Keratinocyte (primary cell): ENCODE measurements around the gene ADAM22. TPM values are rescaled to one million over a fixed set of nuclear protein-coding genes. Genes with fewer than 3 reads are reported as not detected.

Experiments
- DNase-seq: peaks from one replicate; pipeline ENCODE4 v3.0.0-alpha.2; 2011; ENCODE audit warnings: low read depth, missing footprints, low spot score
- FAIRE-seq: peaks from 2 replicates; lab custom pipeline; 2011; peaks lifted over from hg19 to GRCh38; lab: Jason Lieb, UNC
- H2AFZ ChIP-seq: 2 replicates; pipeline ENCODE4 v1.6.0; 2012; ENCODE audit warnings: low read length, control low read depth, inconsistent platforms; ENCODE audit not compliant: control insufficient read depth
- H3K27ac ChIP-seq: 2 replicates; pipeline ENCODE4 v1.5.1; 2011; ENCODE audit warnings: low read length; ENCODE audit not compliant: control insufficient read depth, insufficient read depth
- H3K27me3 ChIP-seq: 3 replicates; pipeline ENCODE4 v1.6.0; 2011; ENCODE audit warnings: low read length; ENCODE audit not compliant: control insufficient read depth, insufficient read depth; ENCODE audit errors: extremely low read depth
- H3K36me3 ChIP-seq, 2 experiments: 2 replicates in 1 of 2; 3 replicates in 1 of 2; pipeline ENCODE4 v1.5.1; 2011; ENCODE audit warnings: low read length in 2 of 2, mild to moderate bottlenecking in 1 of 2; ENCODE audit not compliant: control insufficient read depth in 2 of 2, insufficient read depth in 2 of 2; ENCODE audit errors: extremely low read depth in 1 of 2
- H3K4me1 ChIP-seq: 3 replicates; pipeline ENCODE4 v1.5.1; 2011; ENCODE audit warnings: low read length; ENCODE audit not compliant: control insufficient read depth, insufficient read depth; ENCODE audit errors: extremely low read depth
- H3K4me2 ChIP-seq: 3 replicates; pipeline ENCODE4 v1.6.0; 2011; ENCODE audit warnings: low read depth, low read length; ENCODE audit not compliant: control insufficient read depth, insufficient read depth; ENCODE audit errors: extremely low read depth
- H3K4me3 ChIP-seq, 3 experiments: fragments of 200-600 bp in 1 of 3; sonication (generic) in 1 of 3; 2 replicates in 2 of 3; 3 replicates in 1 of 3; pipeline ENCODE4 v1.5.1; 2011 to 2016; ENCODE audit warnings: low read length in 3 of 3, mild to moderate bottlenecking in 3 of 3, control low read depth in 2 of 3, inconsistent platforms in 1 of 3, low read depth in 1 of 3, mixed read lengths in 1 of 3, mixed run types in 1 of 3, moderate library complexity in 1 of 3; ENCODE audit not compliant: control insufficient read depth in 2 of 3, insufficient read depth in 2 of 3; ENCODE audit errors: extremely low read depth in 1 of 3
- H3K79me2 ChIP-seq: 2 replicates; pipeline ENCODE4 v1.6.0; 2012; ENCODE audit warnings: low read length; ENCODE audit not compliant: control insufficient read depth, insufficient read depth
- H3K9ac ChIP-seq: 3 replicates; pipeline ENCODE4 v1.6.0; 2011; ENCODE audit warnings: low read length; ENCODE audit not compliant: control insufficient read depth, insufficient read depth; ENCODE audit errors: extremely low read depth
- H3K9me1 ChIP-seq: 3 replicates; pipeline ENCODE4 v1.6.0; 2011; ENCODE audit warnings: low read length; ENCODE audit not compliant: control insufficient read depth, insufficient read depth; ENCODE audit errors: extremely low read depth
- H3K9me3 ChIP-seq: 2 replicates; pipeline ENCODE4 v1.5.1; 2012; ENCODE audit warnings: low read depth, low read length; ENCODE audit not compliant: control insufficient read depth
- H4K20me1 ChIP-seq: 3 replicates; pipeline ENCODE4 v1.6.0; 2011; ENCODE audit warnings: low read length; ENCODE audit not compliant: control insufficient read depth, insufficient read depth; ENCODE audit errors: extremely low read depth
- EZH2 ChIP-seq: IDR thresholded peaks from one replicate; pipeline ENCODE4 v1.6.1; 2012; ENCODE audit warnings: inconsistent platforms, mild to moderate bottlenecking, low read length, moderate library complexity
- dilution Hi-C: fragments of 300-500 bp; cut with MboI; formaldehyde crosslinking; loops from one replicate; pipeline ENCODE4 v1.7.0; 2020; ENCODE audit warnings: low sequenced_read_pairs; ENCODE audit not compliant: extremely low pct_ligation_motif_present
- polyA plus RNA-seq, 5 experiments: library from polyadenylated mRNA; depleted of rRNA in 3 of 5; stranded (reverse) in 3 of 5; stranded (forward) in 1 of 5; unstranded in 1 of 5; fragments of >200 nt; gene quantifications; 1 replicate in 1 of 5; 2 replicates in 3 of 5; 3 replicates in 1 of 5; pipeline versions ENCODE4 v1.2.1 to v1.2.3, GENCODE V29; 2011 to 2012; ENCODE audit warnings: missing spikeins in 2 of 5, low read depth in 1 of 5, low replicate concordance in 1 of 5
- TF ChIP-seq, protein P1 (sequence below), 3 experiments: IDR thresholded peaks in 1 of 3; conservative IDR thresholded peaks in 1 of 3; optimal IDR thresholded peaks in 1 of 3; 2 replicates in 2 of 3; 3 replicates in 1 of 3; pipeline versions ENCODE3 to v1.5.1; 2011; ENCODE audit warnings: low read length in 3 of 3, mild to moderate bottlenecking in 3 of 3, moderate library complexity in 2 of 3, control low read depth in 1 of 3, inconsistent platforms in 1 of 3; ENCODE audit not compliant: insufficient read depth in 2 of 3; ENCODE audit errors: extremely low read depth in 1 of 3

Gene ADAM22
- polyA plus RNA-seq, 1 donor (not counting 4 experiments of a cell fraction or from before 2014, with no cell fraction given), result 0.07 TPM

DNA sequence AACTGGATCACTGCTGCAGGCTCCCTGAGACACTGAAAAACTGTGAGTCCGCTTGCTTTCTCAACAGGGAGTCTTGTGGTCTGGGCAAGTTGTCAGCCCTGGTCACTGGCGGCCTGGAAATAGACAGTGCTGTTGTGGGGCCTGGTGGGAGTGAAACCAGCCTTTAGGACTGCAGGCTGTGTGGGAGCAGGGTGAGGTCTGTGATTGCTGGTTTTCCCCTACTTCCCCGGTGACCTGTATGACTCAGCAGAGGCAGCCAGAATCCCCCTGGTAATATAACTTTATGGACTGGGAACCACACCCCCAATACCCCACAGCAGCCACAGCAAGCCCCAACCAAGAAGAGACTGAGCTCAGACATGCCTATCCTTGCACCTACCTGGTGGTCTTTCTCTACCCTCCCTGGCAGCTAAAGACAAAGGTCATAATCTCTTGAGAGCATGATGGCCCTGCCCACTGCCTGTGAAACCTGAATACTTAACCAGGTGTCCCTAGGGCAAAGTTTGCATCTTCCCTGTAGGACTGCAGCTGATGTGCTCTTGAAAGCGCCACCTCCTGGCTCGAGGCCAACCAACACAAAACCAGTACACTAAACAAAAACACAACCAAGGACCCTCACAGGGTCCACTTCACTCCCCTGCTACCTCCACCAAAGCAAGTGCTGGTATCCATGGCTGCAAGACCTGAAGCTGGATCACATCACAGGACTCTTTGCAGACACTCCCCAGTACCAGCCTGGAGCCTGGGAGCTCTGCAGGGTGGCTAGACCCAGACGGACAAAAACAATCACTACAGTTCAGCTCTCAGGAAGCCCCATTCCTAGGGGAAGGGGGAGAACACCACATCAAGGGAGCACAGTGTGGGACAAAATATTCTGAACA, 7.2 kb upstream of the ADAM22 start:
- Histone ChIP-seq H4K20me1 (no peaks in the 10 kb centered on the region), H3K4me3 (no peak overlapping the region), H2AFZ (no peak overlapping the region), H3K4me2 (no peak overlapping the region), H3K79me2 (no peaks in the 10 kb centered on the region), H3K27me3 (no peaks in the 10 kb centered on the region), H3K9ac (no peak overlapping the region), H3K9me1 (no peaks in the 10 kb centered on the region), H3K27ac (no peak overlapping the region), H3K4me1 (no peaks in the 10 kb centered on the region), H3K9me3 (no peaks in the 10 kb centered on the region), H3K36me3 (no peaks in the 10 kb centered on the region)
- dilution Hi-C loops, result no loop called here
- no peak for DNase-seq
- no peak for TF ChIP-seq EZH2
- TF ChIP-seq, protein P1, sequence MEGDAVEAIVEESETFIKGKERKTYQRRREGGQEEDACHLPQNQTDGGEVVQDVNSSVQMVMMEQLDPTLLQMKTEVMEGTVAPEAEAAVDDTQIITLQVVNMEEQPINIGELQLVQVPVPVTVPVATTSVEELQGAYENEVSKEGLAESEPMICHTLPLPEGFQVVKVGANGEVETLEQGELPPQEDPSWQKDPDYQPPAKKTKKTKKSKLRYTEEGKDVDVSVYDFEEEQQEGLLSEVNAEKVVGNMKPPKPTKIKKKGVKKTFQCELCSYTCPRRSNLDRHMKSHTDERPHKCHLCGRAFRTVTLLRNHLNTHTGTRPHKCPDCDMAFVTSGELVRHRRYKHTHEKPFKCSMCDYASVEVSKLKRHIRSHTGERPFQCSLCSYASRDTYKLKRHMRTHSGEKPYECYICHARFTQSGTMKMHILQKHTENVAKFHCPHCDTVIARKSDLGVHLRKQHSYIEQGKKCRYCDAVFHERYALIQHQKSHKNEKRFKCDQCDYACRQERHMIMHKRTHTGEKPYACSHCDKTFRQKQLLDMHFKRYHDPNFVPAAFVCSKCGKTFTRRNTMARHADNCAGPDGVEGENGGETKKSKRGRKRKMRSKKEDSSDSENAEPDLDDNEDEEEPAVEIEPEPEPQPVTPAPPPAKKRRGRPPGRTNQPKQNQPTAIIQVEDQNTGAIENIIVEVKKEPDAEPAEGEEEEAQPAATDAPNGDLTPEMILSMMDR (optimal IDR thresholded peaks at IDR 0.05 in 1 of 3, IDR thresholded peaks at IDR 0.05 in 1 of 3, conservative IDR thresholded peaks at IDR 0.05 in 1 of 3; ENCODE audit: extremely low read depth in 1 of 3, insufficient read depth in 2 of 3, low read length in 3 of 3), result no peak
- no peak for FAIRE-seq

DNA sequence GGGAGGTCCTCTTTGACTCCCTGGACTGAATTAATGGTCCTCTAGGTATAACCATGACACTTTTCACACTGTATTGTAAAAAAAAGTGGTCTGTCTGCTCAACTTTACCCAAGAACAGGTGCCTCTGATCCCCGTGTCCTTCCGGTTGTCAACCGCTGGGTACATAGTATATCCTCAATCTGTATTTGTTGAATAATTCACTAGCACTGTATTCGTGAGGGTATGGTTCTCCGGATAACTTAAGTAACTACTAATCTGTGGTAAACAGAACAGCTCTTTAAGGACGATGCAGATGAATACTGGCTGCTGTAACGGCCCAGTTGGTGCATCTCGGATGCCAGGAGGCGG, 472 bp upstream of the ADAM22 start:
- H3K79me2 ChIP-seq, result no peaks in the 10 kb centered on the region
- H3K9me1 ChIP-seq, result no peaks in the 10 kb centered on the region
- H3K36me3 ChIP-seq, result no peaks in the 10 kb centered on the region
- H4K20me1 ChIP-seq, result no peaks in the 10 kb centered on the region
- dilution Hi-C loops, result no loop called here
- no peaks in the 10 kb centered on the region for H3K4me1 ChIP-seq
- no peak for TF ChIP-seq EZH2
- TF ChIP-seq, protein P1 (optimal IDR thresholded peaks at IDR 0.05 in 1 of 3, IDR thresholded peaks at IDR 0.05 in 1 of 3, conservative IDR thresholded peaks at IDR 0.05 in 1 of 3; ENCODE audit: extremely low read depth in 1 of 3, insufficient read depth in 2 of 3, low read length in 3 of 3), result no peak
- no peaks in the 10 kb centered on the region for H3K9me3 ChIP-seq
- no peak for DNase-seq
- no peak overlapping the region for H3K9ac ChIP-seq
- peak overlapping the region; percentile 56 for H2AFZ ChIP-seq
- no peak for FAIRE-seq
- H3K4me2 ChIP-seq, result peak overlapping the region; percentile 82
- peak overlapping the region; percentile 27 to 64 (median 57) for H3K4me3 ChIP-seq
- no peak overlapping the region for H3K27ac ChIP-seq
- H3K27me3 ChIP-seq, result peaks cover 14% of the 10 kb centered on the region
